Measurements from ENCODE around the gene POU6F2. TPM values are rescaled to one million over a fixed set of nuclear protein-coding genes. Genes with fewer than 3 reads are reported as not detected.
A peak's percentile ranks its signal among the peaks of the same experiment; 100 is the strongest.

POU6F2 gene
- total and polyA plus RNA-seq, 5 experiments from 2014 or later: not detected

- ATAC-seq (peak; percentile 54 to 63), DNase-seq (peak in 7 of 10 donors; percentile 3 to 31 (median 27))
- Mint-ChIP-seq H3K4me1 (peaks cover 1 to 5% (median 4%) of the 10 kb centered on the region in 4 donors), H3K9me3 (no peaks in the 10 kb centered on the region), H3K27me3 (peaks cover 11 to 15% (median 12%) of the 10 kb centered on the region in 5 donors), H3K27ac (no peak overlapping the region), H3K36me3 (no peaks in the 10 kb centered on the region), H3K4me3 (no peak overlapping the region)
- POLR2A ChIA-PET: no interaction called here
Observed at GRCh38 chr7:39465055-39465929, 487.6 kb downstream of the POU6F2 start.

DNA sequence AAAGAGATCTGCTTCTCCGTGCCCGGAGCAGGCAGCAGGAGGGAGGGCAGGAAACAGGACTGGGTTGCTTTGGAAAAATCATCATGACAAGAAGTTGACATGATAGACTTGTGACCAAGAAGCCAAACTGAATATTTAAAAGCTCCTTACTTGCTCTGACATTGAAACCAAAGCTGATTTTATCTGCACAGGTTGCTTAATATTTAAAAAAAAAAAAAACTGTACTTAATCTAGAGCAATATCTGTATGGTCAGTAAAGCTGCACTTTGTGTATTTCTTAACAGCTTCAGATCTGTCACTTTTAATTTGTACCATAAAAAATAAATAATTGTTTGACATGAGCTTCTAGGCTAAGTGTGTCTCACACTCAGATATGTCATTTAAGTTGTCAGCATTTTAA lies 490.6 kb downstream of the POU6F2 start:
- Mint-ChIP-seq H3K27me3 (peaks cover 10 to 20% (median 14%) of the 10 kb centered on the region in 5 donors), H3K4me1 (peaks cover 1 to 5% (median 4%) of the 10 kb centered on the region in 4 donors), H3K9me3 (no peaks in the 10 kb centered on the region), H3K4me3 (no peak overlapping the region), H3K36me3 (no peaks in the 10 kb centered on the region), H3K27ac (no peak overlapping the region)
- POLR2A ChIA-PET: no interaction called here
- DNase-seq (no peak), ATAC-seq (no peak)

DNA sequence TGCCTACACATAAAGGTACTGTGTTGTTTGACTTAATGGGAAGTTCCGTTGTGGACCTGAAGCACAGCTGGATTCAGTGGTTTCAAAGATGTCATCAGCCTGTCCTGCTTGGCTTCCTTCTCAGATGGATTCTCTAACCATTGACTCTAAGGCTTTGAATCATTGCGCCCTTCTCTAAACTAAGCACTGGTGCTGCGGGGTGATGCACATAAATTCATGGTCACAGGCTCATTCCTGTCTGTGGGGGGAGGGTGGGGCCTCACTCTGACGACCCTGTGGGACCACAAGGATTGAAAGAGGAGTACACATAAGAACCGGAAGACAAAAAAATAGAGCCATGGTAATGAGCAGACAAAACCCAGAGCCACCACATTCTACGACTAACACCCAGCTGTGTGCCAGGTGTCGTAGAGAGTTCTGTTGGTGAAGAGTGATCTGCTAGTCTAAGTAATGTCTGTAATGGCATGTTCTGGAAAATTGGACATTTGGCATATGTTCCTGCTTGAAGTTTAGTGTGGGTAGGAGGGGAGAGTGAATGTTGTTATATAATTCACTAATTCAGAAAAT lies 491.2 kb downstream of the POU6F2 start:
- POLR2A ChIA-PET: no interaction called here
- no peaks in the 10 kb centered on the region for H3K9me3 Mint-ChIP-seq
- DNase-seq (no peak), ATAC-seq (no peak)
- H3K4me3 Mint-ChIP-seq: no peak overlapping the region
- peaks cover 1 to 5% (median 4%) of the 10 kb centered on the region in 4 donors for H3K4me1 Mint-ChIP-seq
- H3K36me3 Mint-ChIP-seq: no peaks in the 10 kb centered on the region
- H3K27ac Mint-ChIP-seq: no peak overlapping the region
- H3K27me3 Mint-ChIP-seq: peaks cover 10 to 17% (median 12%) of the 10 kb centered on the region in 5 donors

GRCh38 chr7:39480901-39481300 lies 503.2 kb downstream of the POU6F2 start:
- Mint-ChIP-seq H3K9me3 (peaks cover 0 to 6% (median 0%) of the 10 kb centered on the region in 9 donors), H3K27me3 (peaks cover 1 to 15% (median 9%) of the 10 kb centered on the region in 5 donors), H3K4me3 (no peak overlapping the region), H3K27ac (no peak overlapping the region), H3K4me1 (no peaks in the 10 kb centered on the region), H3K36me3 (no peaks in the 10 kb centered on the region)
- ATAC-seq (no peak), DNase-seq (no peak)
- POLR2A ChIA-PET: no interaction called here

GRCh38 chr7:39488467-39489393 lies 511.0 kb downstream of the POU6F2 start:
- no peaks in the 10 kb centered on the region for H3K36me3 Mint-ChIP-seq
- H3K4me3 Mint-ChIP-seq: no peak overlapping the region
- H3K27ac Mint-ChIP-seq: no peak overlapping the region
- peaks cover 13 to 32% (median 24%) of the 10 kb centered on the region in 5 donors for H3K27me3 Mint-ChIP-seq
- H3K4me1 Mint-ChIP-seq: peaks cover 0 to 4% (median 0%) of the 10 kb centered on the region in 4 donors
- DNase-seq (no peak), ATAC-seq (no peak)
- POLR2A ChIA-PET: no interaction called here
- H3K9me3 Mint-ChIP-seq: peaks cover 0 to 1% (median 0%) of the 10 kb centered on the region in 9 donors

DNA sequence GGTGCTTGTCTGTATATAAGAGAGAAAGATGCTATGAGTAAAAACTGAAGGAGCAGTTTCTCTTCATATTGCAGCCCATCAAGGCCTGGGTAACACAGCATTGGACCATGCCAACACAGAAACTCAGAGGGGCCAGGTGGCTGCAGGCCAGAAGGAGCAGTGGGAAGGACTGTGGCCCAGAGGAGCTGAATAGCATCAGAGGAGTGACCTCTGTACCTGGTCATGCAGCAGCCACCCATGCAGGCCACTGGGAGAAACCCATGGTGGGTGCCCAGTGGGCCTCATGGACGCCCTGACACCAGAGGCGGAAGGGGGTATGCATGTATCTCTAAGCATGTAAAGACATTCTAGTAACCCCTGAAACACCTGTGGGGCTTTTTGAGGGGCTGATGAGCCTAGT lies 512.6 kb downstream of the POU6F2 start:
- POLR2A ChIA-PET: no interaction called here
- no peaks in the 10 kb centered on the region for H3K36me3 Mint-ChIP-seq
- H3K9me3 Mint-ChIP-seq: no peaks in the 10 kb centered on the region
- DNase-seq (no peak), ATAC-seq (no peak)
- no peak overlapping the region for H3K4me3 Mint-ChIP-seq
- H3K4me1 Mint-ChIP-seq: peaks cover 0 to 4% (median 0%) of the 10 kb centered on the region in 4 donors
- H3K27me3 Mint-ChIP-seq: peaks cover 9 to 29% (median 21%) of the 10 kb centered on the region in 5 donors
- no peak overlapping the region for H3K27ac Mint-ChIP-seq

GRCh38 chr7:39493934-39494333 lies 516.2 kb downstream of the POU6F2 start:
- ATAC-seq: no peak
- POLR2A ChIA-PET: no interaction called here
- Mint-ChIP-seq H3K27me3 (peaks cover 3 to 22% (median 12%) of the 10 kb centered on the region in 5 donors), H3K4me3 (no peak overlapping the region), H3K36me3 (no peaks in the 10 kb centered on the region), H3K4me1 (peaks cover 0 to 2% (median 0%) of the 10 kb centered on the region in 4 donors), H3K9me3 (no peaks in the 10 kb centered on the region), H3K27ac (no peak overlapping the region)
- DNase-seq: no peak

GRCh38 chr7:39501358-39501757 lies 523.6 kb downstream of the POU6F2 start:
- Mint-ChIP-seq H3K27me3 (peaks cover 2 to 28% (median 11%) of the 10 kb centered on the region in 5 donors), H3K36me3 (no peaks in the 10 kb centered on the region), H3K27ac (no peak overlapping the region), H3K9me3 (no peaks in the 10 kb centered on the region), H3K4me3 (no peak overlapping the region), H3K4me1 (peaks cover 0 to 5% (median 0%) of the 10 kb centered on the region in 4 donors)
- ATAC-seq: no peak
- DNase-seq: no peak
- POLR2A ChIA-PET: no interaction called here

- Mint-ChIP-seq H3K36me3 (no peaks in the 10 kb centered on the region), H3K27me3 (peaks cover 2 to 11% (median 4%) of the 10 kb centered on the region in 5 donors), H3K4me1 (peaks cover 4 to 24% (median 11%) of the 10 kb centered on the region in 4 donors), H3K27ac (no peak overlapping the region), H3K4me3 (no peak overlapping the region), H3K9me3 (no peaks in the 10 kb centered on the region)
- ATAC-seq: no peak
- no peak for DNase-seq
- POLR2A ChIA-PET: no interaction called here
Observed at GRCh38 chr7:39504963-39505362, 527.3 kb downstream of the POU6F2 start.

- ATAC-seq: peak in 1 of 2 donors; percentile 57
- H3K27me3 Mint-ChIP-seq: peaks cover 0 to 3% (median 0%) of the 10 kb centered on the region in 5 donors
- peaks cover 4 to 26% (median 11%) of the 10 kb centered on the region in 4 donors for H3K4me1 Mint-ChIP-seq
- H3K9me3 Mint-ChIP-seq: no peaks in the 10 kb centered on the region
- no peaks in the 10 kb centered on the region for H3K36me3 Mint-ChIP-seq
- POLR2A ChIA-PET: no interaction called here
- no peak for DNase-seq
- H3K4me3 Mint-ChIP-seq: peak overlapping the region in 1 of 10 donors; percentile 59
- H3K27ac Mint-ChIP-seq: peak overlapping the region in 2 of 10 donors; percentile 5 to 56
Observed at GRCh38 chr7:39507866-39508551, 530.3 kb downstream of the POU6F2 start.

- no peak overlapping the region for H3K4me3 Mint-ChIP-seq
- H3K9me3 Mint-ChIP-seq: no peaks in the 10 kb centered on the region
- peaks cover 0 to 3% (median 0%) of the 10 kb centered on the region in 5 donors for H3K27me3 Mint-ChIP-seq
- H3K4me1 Mint-ChIP-seq: peaks cover 4 to 21% (median 11%) of the 10 kb centered on the region in 4 donors
- peak overlapping the region in 1 of 10 donors; percentile 37 for H3K27ac Mint-ChIP-seq
- ATAC-seq (no peak), DNase-seq (no peak)
- no peaks in the 10 kb centered on the region for H3K36me3 Mint-ChIP-seq
- POLR2A ChIA-PET: no interaction called here
Observed at GRCh38 chr7:39509436-39509835, 531.7 kb downstream of the POU6F2 start.

DNA sequence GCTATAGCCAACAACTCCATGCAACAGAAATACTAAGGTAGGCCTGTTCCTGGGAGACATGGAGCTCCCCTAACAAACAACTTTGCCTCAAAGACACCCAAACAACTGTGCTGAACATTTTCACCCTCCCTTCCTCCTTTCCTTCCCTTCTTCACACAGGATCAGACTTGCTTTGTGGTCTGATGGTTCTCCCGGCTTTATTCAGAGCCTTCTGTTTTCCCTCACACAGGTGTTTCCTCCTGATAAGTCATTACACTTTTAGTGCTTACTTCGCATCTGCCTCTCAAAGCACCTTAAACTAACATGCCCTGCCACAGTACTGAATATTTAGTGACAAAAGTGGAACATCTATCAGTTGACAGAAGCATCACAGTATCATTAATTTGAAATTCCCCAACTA lies 532.2 kb downstream of the POU6F2 start:
- H3K36me3 Mint-ChIP-seq: no peaks in the 10 kb centered on the region
- ATAC-seq: no peak
- no peak overlapping the region for H3K27ac Mint-ChIP-seq
- peaks cover 0 to 3% (median 1%) of the 10 kb centered on the region in 5 donors for H3K27me3 Mint-ChIP-seq
- POLR2A ChIA-PET: no interaction called here
- H3K9me3 Mint-ChIP-seq: no peaks in the 10 kb centered on the region
- no peak for DNase-seq
- no peak overlapping the region for H3K4me3 Mint-ChIP-seq
- H3K4me1 Mint-ChIP-seq: peaks cover 4 to 21% (median 11%) of the 10 kb centered on the region in 4 donors
